Breast epithelium (tissue), 3 donors: ENCODE data around the gene KRT83.

Experiments used
- POLR2A ChIP-seq: fragments of 450-650 bp; IDR thresholded peaks from one replicate; pipeline ENCODE4 v1.6.1; 2016; ENCODE audit warnings: antibody characterized with exemption, mild to moderate bottlenecking, moderate library complexity
- POLR2AphosphoS5 ChIP-seq, 3 donors: sonication (generic); formaldehyde crosslinking; IDR thresholded peaks; one replicate each; pipeline ENCODE4 v1.6.1; 2017; ENCODE audit warnings: antibody characterized with exemption in 3 of 3
- TF ChIP-seq, protein P1 (sequence below), 3 donors: fragments of 450-650 bp; IDR thresholded peaks; one replicate each; pipeline ENCODE4 v1.5.1; 2016 to 2017; ENCODE audit warnings: antibody characterized with exemption in 3 of 3, mild to moderate bottlenecking in 3 of 3, moderate library complexity in 3 of 3

GRCh38 chr12:52266514-52266913 is 54.7 kb downstream of the KRT83 start:
- TF ChIP-seq, protein P1, sequence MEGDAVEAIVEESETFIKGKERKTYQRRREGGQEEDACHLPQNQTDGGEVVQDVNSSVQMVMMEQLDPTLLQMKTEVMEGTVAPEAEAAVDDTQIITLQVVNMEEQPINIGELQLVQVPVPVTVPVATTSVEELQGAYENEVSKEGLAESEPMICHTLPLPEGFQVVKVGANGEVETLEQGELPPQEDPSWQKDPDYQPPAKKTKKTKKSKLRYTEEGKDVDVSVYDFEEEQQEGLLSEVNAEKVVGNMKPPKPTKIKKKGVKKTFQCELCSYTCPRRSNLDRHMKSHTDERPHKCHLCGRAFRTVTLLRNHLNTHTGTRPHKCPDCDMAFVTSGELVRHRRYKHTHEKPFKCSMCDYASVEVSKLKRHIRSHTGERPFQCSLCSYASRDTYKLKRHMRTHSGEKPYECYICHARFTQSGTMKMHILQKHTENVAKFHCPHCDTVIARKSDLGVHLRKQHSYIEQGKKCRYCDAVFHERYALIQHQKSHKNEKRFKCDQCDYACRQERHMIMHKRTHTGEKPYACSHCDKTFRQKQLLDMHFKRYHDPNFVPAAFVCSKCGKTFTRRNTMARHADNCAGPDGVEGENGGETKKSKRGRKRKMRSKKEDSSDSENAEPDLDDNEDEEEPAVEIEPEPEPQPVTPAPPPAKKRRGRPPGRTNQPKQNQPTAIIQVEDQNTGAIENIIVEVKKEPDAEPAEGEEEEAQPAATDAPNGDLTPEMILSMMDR (IDR thresholded peaks at IDR 0.05) = no peak
- TF ChIP-seq POLR2AphosphoS5 (IDR thresholded peaks at IDR 0.05) (no peak), POLR2A (no peak)
